DND-41 (cell line): ENCODE measurements around the gene SLC24A4.

Experiments
- ATAC-seq: fragments of 200-7000 bp; cut with Tn5 transposase; 3 replicates; pipeline ENCODE4 v1.9.1; 2021; ENCODE audit warnings: low read depth; ENCODE audit not compliant: insufficient read depth
- DNase-seq: peaks from one replicate; pipeline ENCODE4 v3.0.0-alpha.2; 2020
- H2AFZ ChIP-seq: 2 replicates; pipeline ENCODE4 v1.6.0; 2012; ENCODE audit warnings: low read depth, low read length
- H3K27ac ChIP-seq: 2 replicates; pipeline ENCODE4 v1.5.1; 2012; ENCODE audit warnings: low read length, inconsistent platforms
- H3K27me3 ChIP-seq: fragments of 200-600 bp; sonication (generic); 2 replicates; pipeline ENCODE4 v1.6.0; 2012; ENCODE audit warnings: low read length, mild to moderate bottlenecking, inconsistent platforms; ENCODE audit not compliant: insufficient read depth, poor library complexity
- H3K36me3 ChIP-seq: 2 replicates; pipeline ENCODE4 v1.5.1; 2012; ENCODE audit warnings: low read length, inconsistent platforms; ENCODE audit not compliant: insufficient read depth
- H3K4me1 ChIP-seq: 2 replicates; pipeline ENCODE4 v1.5.1; 2012; ENCODE audit warnings: mild to moderate bottlenecking, low read length; ENCODE audit not compliant: insufficient read depth
- H3K4me2 ChIP-seq: 2 replicates; pipeline ENCODE4 v1.6.0; 2012; ENCODE audit warnings: mild to moderate bottlenecking, moderate library complexity, low read length, inconsistent platforms; ENCODE audit not compliant: insufficient read depth
- H3K4me3 ChIP-seq, 2 experiments: fragments of 200-600 bp in 1 of 2; shearing (Covaris generic) in 1 of 2; 2 replicates each; pipeline ENCODE4 v1.5.1; 2012 to 2016; ENCODE audit warnings: inconsistent platforms in 2 of 2, low read length in 2 of 2, mild to moderate bottlenecking in 2 of 2, low read depth in 1 of 2, moderate library complexity in 1 of 2
- H3K79me2 ChIP-seq: 2 replicates; pipeline ENCODE4 v1.6.0; 2012; ENCODE audit warnings: low read length, inconsistent platforms; ENCODE audit not compliant: insufficient read depth
- H3K9ac ChIP-seq: 2 replicates; pipeline ENCODE4 v1.6.0; 2012; ENCODE audit warnings: low read depth, mild to moderate bottlenecking, inconsistent platforms, low read length, moderate library complexity
- H3K9me3 ChIP-seq: 2 replicates; pipeline ENCODE4 v1.5.1; 2012; ENCODE audit warnings: low read length, moderate library complexity, mild to moderate bottlenecking, inconsistent platforms; ENCODE audit not compliant: insufficient read depth, severe bottlenecking
- H4K20me1 ChIP-seq: 2 replicates; pipeline ENCODE4 v1.6.0; 2012; ENCODE audit warnings: low read length; ENCODE audit not compliant: insufficient read depth
- EZH2 ChIP-seq: IDR thresholded peaks from 3 replicates; pipeline ENCODE4 v1.6.1; 2012; ENCODE audit warnings: borderline replicate concordance, low read depth, mild to moderate bottlenecking, moderate library complexity, low read length, inconsistent platforms; ENCODE audit not compliant: severe bottlenecking
- TF ChIP-seq, protein P1 (sequence below): IDR thresholded peaks from 2 replicates; pipeline ENCODE4 v1.5.1; 2012; ENCODE audit warnings: borderline replicate concordance, low read length, moderate library complexity, mild to moderate bottlenecking; ENCODE audit not compliant: poor library complexity, severe bottlenecking; ENCODE audit errors: extremely low read depth

SLC24A4 gene

GRCh38 chr14:92384461-92385133 is 61.6 kb downstream of the SLC24A4 start:
- ATAC-seq (no peak), DNase-seq (no peak)
- Histone ChIP-seq H3K4me1 (no peaks in the 10 kb centered on the region), H3K9ac (no peak overlapping the region), H3K4me3 (no peak overlapping the region), H3K9me3 (no peaks in the 10 kb centered on the region), H3K27me3 (no peaks in the 10 kb centered on the region), H3K4me2 (no peak overlapping the region), H3K36me3 (no peaks in the 10 kb centered on the region), H2AFZ (no peak overlapping the region), H3K79me2 (no peaks in the 10 kb centered on the region), H3K27ac (no peak overlapping the region), H4K20me1 (no peaks in the 10 kb centered on the region)
- no peak for TF ChIP-seq EZH2
- TF ChIP-seq, protein P1, sequence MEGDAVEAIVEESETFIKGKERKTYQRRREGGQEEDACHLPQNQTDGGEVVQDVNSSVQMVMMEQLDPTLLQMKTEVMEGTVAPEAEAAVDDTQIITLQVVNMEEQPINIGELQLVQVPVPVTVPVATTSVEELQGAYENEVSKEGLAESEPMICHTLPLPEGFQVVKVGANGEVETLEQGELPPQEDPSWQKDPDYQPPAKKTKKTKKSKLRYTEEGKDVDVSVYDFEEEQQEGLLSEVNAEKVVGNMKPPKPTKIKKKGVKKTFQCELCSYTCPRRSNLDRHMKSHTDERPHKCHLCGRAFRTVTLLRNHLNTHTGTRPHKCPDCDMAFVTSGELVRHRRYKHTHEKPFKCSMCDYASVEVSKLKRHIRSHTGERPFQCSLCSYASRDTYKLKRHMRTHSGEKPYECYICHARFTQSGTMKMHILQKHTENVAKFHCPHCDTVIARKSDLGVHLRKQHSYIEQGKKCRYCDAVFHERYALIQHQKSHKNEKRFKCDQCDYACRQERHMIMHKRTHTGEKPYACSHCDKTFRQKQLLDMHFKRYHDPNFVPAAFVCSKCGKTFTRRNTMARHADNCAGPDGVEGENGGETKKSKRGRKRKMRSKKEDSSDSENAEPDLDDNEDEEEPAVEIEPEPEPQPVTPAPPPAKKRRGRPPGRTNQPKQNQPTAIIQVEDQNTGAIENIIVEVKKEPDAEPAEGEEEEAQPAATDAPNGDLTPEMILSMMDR: no peak

GRCh38 chr14:92385561-92385960 is 62.6 kb downstream of the SLC24A4 start:
- Histone ChIP-seq H4K20me1 (no peaks in the 10 kb centered on the region), H3K27me3 (no peaks in the 10 kb centered on the region), H2AFZ (no peak overlapping the region), H3K9ac (no peak overlapping the region), H3K27ac (no peak overlapping the region), H3K9me3 (no peaks in the 10 kb centered on the region), H3K4me2 (no peak overlapping the region), H3K79me2 (no peaks in the 10 kb centered on the region), H3K36me3 (no peaks in the 10 kb centered on the region), H3K4me3 (no peak overlapping the region), H3K4me1 (no peaks in the 10 kb centered on the region)
- TF ChIP-seq, protein P1: no peak
- ATAC-seq (no peak), DNase-seq (no peak)

GRCh38 chr14:92386165-92386564 is 63.2 kb downstream of the SLC24A4 start:
- Histone ChIP-seq H3K4me1 (no peaks in the 10 kb centered on the region), H3K36me3 (no peaks in the 10 kb centered on the region), H3K4me3 (no peak overlapping the region), H4K20me1 (no peaks in the 10 kb centered on the region), H3K27me3 (no peaks in the 10 kb centered on the region), H3K4me2 (no peak overlapping the region), H2AFZ (no peak overlapping the region), H3K9ac (no peak overlapping the region), H3K79me2 (no peaks in the 10 kb centered on the region), H3K27ac (no peak overlapping the region), H3K9me3 (no peaks in the 10 kb centered on the region)
- TF ChIP-seq EZH2: no peak
- ATAC-seq (no peak), DNase-seq (no peak)

- Histone ChIP-seq H3K36me3 (no peaks in the 10 kb centered on the region), H3K4me2 (no peak overlapping the region), H4K20me1 (no peaks in the 10 kb centered on the region), H2AFZ (no peak overlapping the region), H3K79me2 (no peaks in the 10 kb centered on the region), H3K27ac (no peak overlapping the region), H3K9me3 (no peaks in the 10 kb centered on the region), H3K4me1 (no peaks in the 10 kb centered on the region), H3K4me3 (no peak overlapping the region), H3K27me3 (no peaks in the 10 kb centered on the region), H3K9ac (no peak overlapping the region)
- DNase-seq: no peak
- no peak for ATAC-seq
- TF ChIP-seq, protein P1: no peak
- no peak for TF ChIP-seq EZH2
These were observed 63.7 kb downstream of the SLC24A4 start for GRCh38 chr14:92386637-92387036.
